Loucy (cell line): ENCODE measurements around the gene ADAT1.

ENCODE experiments used
- H2AFZ ChIP-seq: fragments of 200-600 bp; sonication (generic); 2 replicates; pipeline ENCODE4 v1.6.0; 2016; ENCODE audit warnings: antibody characterized with exemption, mild to moderate bottlenecking, low read length, moderate library complexity
- H3F3A ChIP-seq: fragments of 200-600 bp; 2 replicates; pipeline ENCODE4 v1.6.0; 2016; ENCODE audit warnings: antibody characterized with exemption, low read depth, mild to moderate bottlenecking
- H3K27me3 ChIP-seq: fragments of 200-600 bp; sonication (generic); 2 replicates; pipeline ENCODE4 v1.6.1; 2014; ENCODE audit warnings: low read length, mild to moderate bottlenecking; ENCODE audit not compliant: insufficient read depth, poor library complexity, severe bottlenecking
- H3K36me3 ChIP-seq: fragments of 200-600 bp; sonication (generic); 2 replicates; pipeline ENCODE4 v1.6.1; 2016; ENCODE audit warnings: low read length; ENCODE audit not compliant: insufficient read depth
- H3K4me1 ChIP-seq: fragments of 200-600 bp; sonication (generic); 2 replicates; pipeline ENCODE4 v1.5.1; 2014; ENCODE audit warnings: low read length, mild to moderate bottlenecking; ENCODE audit not compliant: insufficient read depth, poor library complexity, severe bottlenecking
- H3K4me2 ChIP-seq: fragments of 200-600 bp; sonication (generic); 2 replicates; pipeline ENCODE4 v1.6.0; 2014; ENCODE audit warnings: antibody characterized with exemption, low read length, low read depth, mild to moderate bottlenecking; ENCODE audit not compliant: poor library complexity, severe bottlenecking
- H3K4me3 ChIP-seq: fragments of 200-600 bp; sonication (generic); 2 replicates; pipeline ENCODE4 v1.5.1; 2014; ENCODE audit warnings: low read length, mild to moderate bottlenecking, mixed read lengths; ENCODE audit not compliant: poor library complexity, severe bottlenecking
- H3K79me2 ChIP-seq: fragments of 200-600 bp; sonication (generic); 2 replicates; pipeline ENCODE4 v1.6.1; 2014; ENCODE audit warnings: low read length; ENCODE audit not compliant: insufficient read depth
- H3K9ac ChIP-seq: fragments of 200-600 bp; sonication (generic); 2 replicates; pipeline ENCODE4 v1.6.0; 2014; ENCODE audit warnings: mild to moderate bottlenecking, low read depth, low read length, moderate library complexity; ENCODE audit not compliant: poor library complexity, severe bottlenecking
- H3K9me2 ChIP-seq: fragments of 200-600 bp; sonication (generic); replicated peaks from 2 replicates; pipeline ENCODE4 v1.6.1; 2016; ENCODE audit warnings: low read depth, low read length, mixed read lengths
- H3K9me3 ChIP-seq: fragments of 200-600 bp; sonication (generic); 2 replicates; pipeline ENCODE4 v1.6.1; 2014; ENCODE audit warnings: mild to moderate bottlenecking, antibody characterized with exemption, low read length, low read depth; ENCODE audit not compliant: insufficient read depth
- H4K20me1 ChIP-seq: fragments of 200-600 bp; sonication (generic); 2 replicates; pipeline ENCODE4 v1.6.0; 2014; ENCODE audit warnings: antibody characterized with exemption, low read length, mild to moderate bottlenecking; ENCODE audit not compliant: insufficient read depth, poor library complexity, severe bottlenecking
- CTCF ChIP-seq: fragments of 200-600 bp; sonication (generic); conservative IDR thresholded peaks from 2 replicates; pipeline ENCODE4 v1.5.1; 2014; ENCODE audit warnings: mild to moderate bottlenecking, antibody characterized with exemption, low read length
- EZH2phosphoT487 ChIP-seq: fragments of 200-600 bp; IDR thresholded peaks from 2 replicates; pipeline ENCODE4 v1.6.1; 2018; ENCODE audit warnings: antibody characterized with exemption, mild to moderate bottlenecking, moderate library complexity, borderline replicate concordance

The ADAT1 gene

GRCh38 chr16:75556431-75556950 lies 66.6 kb downstream of the ADAT1 start:
- H3K27me3 ChIP-seq, result no peaks in the 10 kb centered on the region
- no peaks in the 10 kb centered on the region for H3K9me3 ChIP-seq
- H3K4me2 ChIP-seq, result peak overlapping the region; percentile 71
- peaks cover 20% of the 10 kb centered on the region for H3K4me1 ChIP-seq
- no peak for TF ChIP-seq CTCF
- no peak for TF ChIP-seq EZH2phosphoT487
- peak overlapping the region; percentile 76 for H2AFZ ChIP-seq
- H3K79me2 ChIP-seq, result no peaks in the 10 kb centered on the region
- peak overlapping the region; percentile 61 for H3K9ac ChIP-seq
- H4K20me1 ChIP-seq, result no peaks in the 10 kb centered on the region
- H3K4me3 ChIP-seq, result peak overlapping the region; percentile 73
- no peaks in the 10 kb centered on the region for H3K36me3 ChIP-seq
- no peaks in the 10 kb centered on the region for H3K9me2 ChIP-seq
- no peaks in the 10 kb centered on the region for H3F3A ChIP-seq

- Histone ChIP-seq H3K4me2 (peak within 1 kb of the TSS; percentile 71), H4K20me1 (no peaks in the 10 kb centered on the region), H3K9me2 (no peaks in the 10 kb centered on the region), H3K9ac (peak within 1 kb of the TSS; percentile 61), H2AFZ (peak within 1 kb of the TSS; percentile 76), H3K27me3 (no peaks in the 10 kb centered on the region), H3K9me3 (no peaks in the 10 kb centered on the region), H3K79me2 (no peaks in the 10 kb centered on the region), H3K4me1 (peaks cover 20% of the 10 kb centered on the region), H3K4me3 (peak within 1 kb of the TSS; percentile 73), H3F3A (no peaks in the 10 kb centered on the region), H3K36me3 (no peaks in the 10 kb centered on the region)
- TF ChIP-seq CTCF (no peak), EZH2phosphoT487 (no peak)
Measured at GRCh38 chr16:75555707-75556430, 67.2 kb downstream of the ADAT1 start, which contains the start of gene TMEM231. Gene TMEM231, minus strand, starts transcription at chr16:75556252. Its CDS starts 43 bp downstream, at chr16:75556209.

DNA sequence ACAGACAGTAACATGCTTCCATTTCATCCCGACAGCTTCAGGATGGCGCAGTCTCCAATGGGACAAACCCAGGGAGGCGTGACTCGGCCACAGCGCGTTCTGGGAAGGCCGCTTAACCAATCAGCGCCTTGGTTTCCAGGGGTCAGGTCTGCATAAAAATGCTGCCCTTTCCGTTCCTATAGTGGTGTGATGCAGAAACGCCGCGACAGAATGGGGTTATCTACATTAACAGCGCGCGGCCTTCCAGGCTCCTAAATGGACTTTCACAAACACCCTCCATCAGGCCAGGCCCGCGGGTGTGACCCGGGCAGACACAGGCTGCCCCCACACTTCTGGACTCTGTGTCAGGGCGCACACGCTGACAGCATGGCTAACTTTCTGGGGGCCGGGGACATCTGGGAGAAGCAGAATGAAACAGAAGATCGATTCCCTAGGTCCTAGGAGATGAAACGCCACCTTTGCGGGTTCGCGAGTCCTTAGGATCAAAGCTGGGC lies 67.8 kb downstream of the ADAT1 start:
- H3K9ac ChIP-seq, result peak overlapping the region; percentile 61
- H3K9me3 ChIP-seq, result no peaks in the 10 kb centered on the region
- peaks cover 20% of the 10 kb centered on the region for H3K4me1 ChIP-seq
- TF ChIP-seq CTCF (no peak), EZH2phosphoT487 (no peak)
- H3K9me2 ChIP-seq, result no peaks in the 10 kb centered on the region
- H4K20me1 ChIP-seq, result no peaks in the 10 kb centered on the region
- peak overlapping the region; percentile 73 for H3K4me3 ChIP-seq
- no peaks in the 10 kb centered on the region for H3F3A ChIP-seq
- peak overlapping the region; percentile 71 for H3K4me2 ChIP-seq
- no peaks in the 10 kb centered on the region for H3K79me2 ChIP-seq
- peak overlapping the region; percentile 76 for H2AFZ ChIP-seq
- no peaks in the 10 kb centered on the region for H3K27me3 ChIP-seq
- no peaks in the 10 kb centered on the region for H3K36me3 ChIP-seq
